Astrocyte (in vitro differentiated cells and primary cell): ENCODE measurements around the gene CRYBB2.
"Not testable (repeated sequence)": the region's sequence is repeated elsewhere in the genome, so short reads cannot be mapped to it uniquely, and the experiment has no call there.

Source experiments
- EZH2 ChIP-seq: IDR thresholded peaks from 2 replicates; pipeline ENCODE4 v1.6.1; 2012; ENCODE audit warnings: mild to moderate bottlenecking, low read length, inconsistent platforms; ENCODE audit not compliant: insufficient read depth
- TF ChIP-seq, protein P1 (sequence below): IDR thresholded peaks from 2 replicates; pipeline ENCODE4 v1.5.1; 2011; ENCODE audit warnings: low read depth, mild to moderate bottlenecking, inconsistent platforms, low read length, moderate library complexity; ENCODE audit not compliant: insufficient read depth

DNA sequence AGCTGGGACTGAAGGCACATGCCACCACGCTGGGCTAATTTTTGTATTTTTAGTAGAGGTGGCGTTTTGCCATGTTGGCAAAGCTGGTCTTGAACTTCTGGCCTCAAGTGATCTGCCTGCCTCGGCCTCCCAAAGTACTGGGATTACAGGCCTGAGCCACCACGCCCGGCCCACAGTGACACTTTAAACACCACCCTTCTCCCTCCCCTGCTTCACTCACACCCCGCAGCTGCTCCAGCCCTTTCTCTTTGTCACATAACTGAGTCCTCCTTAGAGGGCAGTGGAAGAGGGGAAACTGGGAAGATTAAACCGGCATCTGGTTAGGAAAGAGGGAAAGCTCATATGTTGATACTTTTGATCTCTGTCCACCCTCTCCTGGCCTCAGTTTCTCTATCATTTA, 14.9 kb upstream of the CRYBB2 start:
- TF ChIP-seq, protein P1, sequence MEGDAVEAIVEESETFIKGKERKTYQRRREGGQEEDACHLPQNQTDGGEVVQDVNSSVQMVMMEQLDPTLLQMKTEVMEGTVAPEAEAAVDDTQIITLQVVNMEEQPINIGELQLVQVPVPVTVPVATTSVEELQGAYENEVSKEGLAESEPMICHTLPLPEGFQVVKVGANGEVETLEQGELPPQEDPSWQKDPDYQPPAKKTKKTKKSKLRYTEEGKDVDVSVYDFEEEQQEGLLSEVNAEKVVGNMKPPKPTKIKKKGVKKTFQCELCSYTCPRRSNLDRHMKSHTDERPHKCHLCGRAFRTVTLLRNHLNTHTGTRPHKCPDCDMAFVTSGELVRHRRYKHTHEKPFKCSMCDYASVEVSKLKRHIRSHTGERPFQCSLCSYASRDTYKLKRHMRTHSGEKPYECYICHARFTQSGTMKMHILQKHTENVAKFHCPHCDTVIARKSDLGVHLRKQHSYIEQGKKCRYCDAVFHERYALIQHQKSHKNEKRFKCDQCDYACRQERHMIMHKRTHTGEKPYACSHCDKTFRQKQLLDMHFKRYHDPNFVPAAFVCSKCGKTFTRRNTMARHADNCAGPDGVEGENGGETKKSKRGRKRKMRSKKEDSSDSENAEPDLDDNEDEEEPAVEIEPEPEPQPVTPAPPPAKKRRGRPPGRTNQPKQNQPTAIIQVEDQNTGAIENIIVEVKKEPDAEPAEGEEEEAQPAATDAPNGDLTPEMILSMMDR = not testable (repeated sequence)
- TF ChIP-seq EZH2 = not testable (repeated sequence)
